Mucosa of gallbladder (tissue), 1 donor: ENCODE results near the gene UFSP2. TPM values are rescaled to one million over a fixed set of nuclear protein-coding genes. Genes with fewer than 3 reads are reported as not detected.

Experiments
- DNase-seq: peaks from one replicate; pipeline ENCODE4 v3.0.0-alpha.2; 2020; ENCODE audit warnings: low spot score
- total RNA-seq: library from RNA; stranded (reverse); gene quantifications from one replicate; pipeline ENCODE4 v1.2.1, GENCODE V29; 2021
- donor health status: DM: no; HTN: no; CAD: no.

The UFSP2 gene
- total RNA-seq, 1 donor from 2014 or later: 29.7 TPM

- DNase-seq: no peak
Measured at GRCh38 chr4:185352741-185353140, 73.0 kb downstream of the UFSP2 start.

GRCh38 chr4:185352202-185352601 lies 73.6 kb downstream of the UFSP2 start:
- no peak for DNase-seq

- no peak for DNase-seq
Measured at GRCh38 chr4:185351691-185352090, 74.1 kb downstream of the UFSP2 start.

Other genes with a start within 250 kb of the UFSP2 start
- 32.9 TPM for gene CFAP97, start 222.0 kb downstream of the UFSP2 start, total RNA-seq
- gene SNX25, start 216.4 kb downstream of the UFSP2 start, total RNA-seq: 18.8 TPM
- 0.95 TPM for gene LRP2BP, start 30.0 kb downstream of the UFSP2 start, total RNA-seq
- 16.4 TPM for gene ANKRD37, start 29.1 kb downstream of the UFSP2 start, total RNA-seq
- gene CCDC110, start 45.8 kb upstream of the UFSP2 start, total RNA-seq: 0.78 TPM
- gene PDLIM3, start 109.5 kb upstream of the UFSP2 start, total RNA-seq: 85.5 TPM